ENCODE data around the gene CDK14.

Gene CDK14

DNA sequence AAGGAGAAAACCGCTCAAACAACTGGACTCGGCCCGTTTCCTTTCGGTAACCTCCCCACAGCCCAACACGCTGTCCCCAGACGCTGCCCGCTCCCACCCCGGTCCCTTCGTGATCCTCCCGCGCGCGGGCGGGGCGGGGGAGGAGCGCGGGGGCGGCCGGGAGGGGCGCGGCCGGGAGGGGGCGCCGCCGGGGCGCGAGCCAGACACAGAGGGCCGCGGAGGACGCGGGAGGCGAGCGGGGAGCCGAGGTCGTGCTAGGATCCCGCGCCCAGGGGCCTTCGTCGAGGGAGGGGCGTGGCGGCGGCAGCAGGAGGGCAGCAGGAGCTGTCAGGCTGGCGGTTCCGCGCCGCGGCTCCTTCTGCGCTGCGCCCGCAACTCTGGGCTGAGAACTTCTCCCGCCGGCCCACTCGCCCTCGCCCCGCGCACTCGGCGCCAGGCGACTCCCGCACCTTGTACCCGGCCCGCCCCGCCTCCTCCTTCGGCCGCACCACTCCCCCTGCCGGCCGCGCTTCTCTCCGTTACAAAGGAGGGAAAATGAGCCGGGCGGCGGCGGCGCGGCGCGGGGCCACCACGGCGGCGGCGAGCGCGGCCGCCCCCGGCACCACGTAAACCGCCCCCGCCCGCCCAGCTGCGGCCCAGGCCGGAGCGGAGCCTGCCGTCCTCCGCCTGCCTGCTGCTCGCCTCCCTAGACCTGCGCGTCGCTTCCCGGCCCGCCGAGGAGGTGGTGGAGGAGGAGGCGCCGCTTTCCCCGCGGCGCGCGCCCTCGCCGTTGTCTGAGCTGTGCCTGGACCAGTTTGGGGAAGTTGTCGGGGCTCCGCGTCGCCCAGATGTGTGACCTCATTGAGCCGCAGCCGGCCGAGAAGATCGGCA lies at the start of gene CDK14:
TSS of gene CDK14 (plus strand) at position 521 of the 870 bp plus-strand sequence. CDS start at position 828, 307 bp downstream.
- Histone ChIP-seq H3K4me3 (ENCODE audit: low read length) (peak within 1 kb of the TSS; percentile 93), H3K4me1 (ENCODE audit: control insufficient read depth, insufficient read depth, low read length) (no peaks in the 10 kb centered on the region), H3K9me3 (ENCODE audit: control insufficient read depth, insufficient read depth, low read length) (no peaks in the 10 kb centered on the region), H3K27me3 (ENCODE audit: control insufficient read depth, insufficient read depth, low read length) (no peaks in the 10 kb centered on the region), H3K36me3 (ENCODE audit: control insufficient read depth, insufficient read depth, low read length) (no peaks in the 10 kb centered on the region), H3K27ac (ENCODE audit: low read length) (no peak within 1 kb of the TSS)
- no peak for DNase-seq (ENCODE audit: low read depth, low spot score)
- WGBS (ENCODE audit: insufficient coverage, insufficient read length) = no CpG with 5 or more reads among the region's 118 CpGs

DNA sequence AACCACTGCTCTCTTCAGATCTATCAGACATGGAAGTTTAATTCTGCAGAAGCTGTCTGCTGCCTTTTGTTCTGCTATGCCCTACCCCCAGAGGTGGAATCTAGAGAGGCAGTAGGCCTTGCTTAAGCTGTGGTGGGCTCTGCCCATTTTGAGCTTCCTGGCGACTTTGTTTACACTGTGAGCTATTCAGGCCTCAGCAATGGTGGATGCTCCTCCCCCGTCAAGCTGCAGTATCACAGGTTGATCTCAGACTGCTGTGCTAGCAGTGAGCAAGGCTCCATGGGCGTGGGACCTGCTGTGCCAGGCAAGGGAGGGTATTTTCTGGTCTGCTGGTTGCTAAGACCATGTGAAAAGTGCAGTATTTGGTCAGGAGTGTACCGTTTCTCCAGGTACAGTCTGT lies 45.1 kb upstream of the CDK14 start:
- Histone ChIP-seq H3K4me1 (ENCODE audit: control insufficient read depth, insufficient read depth, low read length) (0 out of 2 replicates have a peak, but pooled peaks cover 1% of the 10 kb centered on the region), H3K27me3 (ENCODE audit: control insufficient read depth, insufficient read depth, low read length) (no peaks in the 10 kb centered on the region), H3K36me3 (ENCODE audit: control insufficient read depth, insufficient read depth, low read length) (no peaks in the 10 kb centered on the region), H3K9me3 (ENCODE audit: control insufficient read depth, insufficient read depth, low read length) (no peaks in the 10 kb centered on the region), H3K27ac (ENCODE audit: low read length) (no peak overlapping the region), H3K4me3 (ENCODE audit: low read length) (no peak overlapping the region)
- DNase-seq (ENCODE audit: low read depth, low spot score) = no peak
- no CpG with 5 or more reads among the region's 4 CpGs for WGBS (ENCODE audit: insufficient coverage, insufficient read length)

DNA sequence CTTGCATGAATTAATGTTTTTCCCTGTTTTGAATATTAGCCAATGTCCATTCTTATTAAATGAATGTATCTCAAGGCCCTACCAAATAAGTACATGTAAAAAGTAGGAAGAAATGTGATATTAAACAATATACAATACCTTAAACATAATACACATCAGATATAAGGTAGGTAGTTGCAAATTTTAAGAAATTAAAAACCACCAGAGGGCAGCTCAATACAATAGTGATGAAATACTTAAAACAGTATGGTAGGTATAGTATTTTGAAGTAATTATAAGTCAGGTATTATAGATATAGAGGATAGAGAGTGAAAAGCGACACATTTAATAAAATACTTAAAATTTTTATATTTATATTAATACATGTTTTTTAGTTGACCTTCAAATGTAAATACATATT lies 43.6 kb upstream of the CDK14 start:
- Histone ChIP-seq H3K27me3 (ENCODE audit: control insufficient read depth, insufficient read depth, low read length) (no peaks in the 10 kb centered on the region), H3K9me3 (ENCODE audit: control insufficient read depth, insufficient read depth, low read length) (no peaks in the 10 kb centered on the region), H3K4me3 (ENCODE audit: low read length) (no peak overlapping the region), H3K4me1 (ENCODE audit: control insufficient read depth, insufficient read depth, low read length) (0 out of 2 replicates have a peak, but pooled peaks cover 1% of the 10 kb centered on the region), H3K27ac (ENCODE audit: low read length) (no peak overlapping the region), H3K36me3 (ENCODE audit: control insufficient read depth, insufficient read depth, low read length) (no peaks in the 10 kb centered on the region)
- DNase-seq (ENCODE audit: low read depth, low spot score) = no peak
- WGBS (ENCODE audit: insufficient coverage, insufficient read length) = no CpG with 5 or more reads among the region's 1 CpG

DNA sequence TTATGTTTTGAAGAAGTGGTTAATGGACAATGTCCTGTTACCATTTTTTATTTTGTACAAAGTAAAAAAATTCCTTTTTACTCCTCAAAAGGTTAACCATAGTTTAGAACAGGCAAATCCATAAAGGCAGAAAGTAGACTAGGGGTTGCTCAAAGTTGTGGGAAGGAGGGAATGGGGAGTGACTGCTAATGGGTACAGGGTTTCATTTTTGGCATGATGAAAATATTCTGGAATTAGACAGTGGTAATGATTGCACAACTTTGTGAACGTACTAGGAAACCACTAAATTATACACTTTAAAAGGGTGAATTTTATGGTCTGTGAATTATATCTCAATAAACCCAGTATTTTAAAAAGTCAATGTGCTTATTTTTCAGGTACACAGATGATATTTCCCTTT lies 35.4 kb upstream of the CDK14 start:
- no peak for DNase-seq (ENCODE audit: low read depth, low spot score)
- H3K4me1 ChIP-seq (ENCODE audit: control insufficient read depth, insufficient read depth, low read length) = no peaks in the 10 kb centered on the region

DNA sequence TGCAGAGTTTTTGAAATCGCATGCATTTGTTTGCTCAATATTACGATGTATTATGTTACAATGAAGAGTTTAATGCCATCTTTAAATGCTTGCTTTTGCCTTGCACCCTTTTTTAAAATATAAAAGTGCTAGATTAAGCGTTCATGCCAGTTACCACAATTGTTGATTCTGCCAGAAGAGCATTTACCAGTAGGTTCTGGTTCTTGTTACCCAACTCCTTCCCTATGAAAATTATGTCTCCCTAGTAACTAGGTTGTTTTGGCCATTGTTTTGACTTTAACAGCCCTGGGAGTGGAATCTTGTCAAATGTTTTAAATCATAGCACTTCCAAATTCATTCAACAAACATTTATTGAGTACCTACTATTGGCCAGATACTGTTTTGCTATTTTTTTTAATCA lies 32.8 kb upstream of the CDK14 start:
- no peak for DNase-seq (ENCODE audit: low read depth, low spot score)
- Histone ChIP-seq H3K4me1 (ENCODE audit: control insufficient read depth, insufficient read depth, low read length) (no peaks in the 10 kb centered on the region), H3K9me3 (ENCODE audit: control insufficient read depth, insufficient read depth, low read length) (no peaks in the 10 kb centered on the region), H3K27ac (ENCODE audit: low read length) (no peak overlapping the region), H3K4me3 (ENCODE audit: low read length) (no peak overlapping the region), H3K36me3 (ENCODE audit: control insufficient read depth, insufficient read depth, low read length) (no peaks in the 10 kb centered on the region), H3K27me3 (ENCODE audit: control insufficient read depth, insufficient read depth, low read length) (no peaks in the 10 kb centered on the region)
- no CpG with 5 or more reads among the region's 3 CpGs for WGBS (ENCODE audit: insufficient coverage, insufficient read length)

More for the DNA sequence above, 35.4 kb upstream of the CDK14 start:
- Histone ChIP-seq H3K27me3 (ENCODE audit: control insufficient read depth, insufficient read depth, low read length) (no peaks in the 10 kb centered on the region), H3K9me3 (ENCODE audit: control insufficient read depth, insufficient read depth, low read length) (no peaks in the 10 kb centered on the region), H3K36me3 (ENCODE audit: control insufficient read depth, insufficient read depth, low read length) (no peaks in the 10 kb centered on the region), H3K27ac (ENCODE audit: low read length) (no peak overlapping the region), H3K4me3 (ENCODE audit: low read length) (no peak overlapping the region)
- WGBS (ENCODE audit: insufficient coverage, insufficient read length) = no CpG with 5 or more reads among the region's 1 CpG

DNA sequence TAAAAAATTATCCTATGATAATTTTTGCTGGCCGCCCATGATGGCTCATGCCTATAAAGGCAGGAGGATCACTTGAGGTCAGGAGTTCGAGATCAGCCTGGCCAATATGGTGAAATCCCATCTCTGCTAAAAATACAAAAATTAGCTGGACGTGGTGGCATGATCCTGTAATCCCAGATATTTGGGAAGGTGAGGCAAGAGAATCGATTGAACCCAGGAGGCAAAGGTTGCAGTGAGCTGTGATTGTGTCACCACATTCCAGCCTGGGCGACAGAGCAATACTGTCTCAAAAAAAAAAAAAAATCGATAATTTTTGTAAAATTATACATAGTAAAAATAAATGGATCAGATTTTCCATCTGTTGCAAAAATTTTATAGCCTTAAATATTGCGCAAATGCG lies 31.7 kb upstream of the CDK14 start:
- no peak overlapping the region for H3K27ac ChIP-seq (ENCODE audit: low read length)
- no peaks in the 10 kb centered on the region for H3K9me3 ChIP-seq (ENCODE audit: control insufficient read depth, insufficient read depth, low read length)
- WGBS (ENCODE audit: insufficient coverage, insufficient read length) = no CpG with 5 or more reads among the region's 8 CpGs
- DNase-seq (ENCODE audit: low read depth, low spot score) = no peak
- H3K4me1 ChIP-seq (ENCODE audit: control insufficient read depth, insufficient read depth, low read length) = no peaks in the 10 kb centered on the region
- H3K27me3 ChIP-seq (ENCODE audit: control insufficient read depth, insufficient read depth, low read length) = no peaks in the 10 kb centered on the region
- no peaks in the 10 kb centered on the region for H3K36me3 ChIP-seq (ENCODE audit: control insufficient read depth, insufficient read depth, low read length)
- H3K4me3 ChIP-seq (ENCODE audit: low read length) = no peak overlapping the region

DNA sequence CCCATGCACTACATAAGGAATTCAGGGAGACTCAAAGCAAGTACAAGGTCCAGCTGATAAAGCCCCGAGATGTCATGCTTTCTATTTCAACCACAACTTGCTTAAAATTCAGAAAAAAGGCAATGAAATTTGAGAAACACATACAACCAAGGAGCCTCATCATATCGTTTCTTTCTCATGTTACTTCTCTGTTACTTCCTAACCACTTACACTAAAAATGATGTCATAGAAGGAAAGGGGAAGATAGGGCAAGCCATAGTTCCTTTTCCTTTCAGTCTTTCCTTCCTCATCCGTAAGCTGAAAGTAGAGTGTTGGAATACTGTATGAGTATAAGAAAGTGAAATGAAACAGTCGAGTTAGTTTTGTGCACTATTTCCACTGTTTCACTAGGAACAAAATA lies 27.9 kb upstream of the CDK14 start:
- H3K9me3 ChIP-seq (ENCODE audit: control insufficient read depth, insufficient read depth, low read length) = no peaks in the 10 kb centered on the region
- WGBS (ENCODE audit: insufficient coverage, insufficient read length) = no CpG with 5 or more reads among the region's 4 CpGs
- no peak overlapping the region for H3K4me3 ChIP-seq (ENCODE audit: low read length)
- no peak for DNase-seq (ENCODE audit: low read depth, low spot score)
- no peak overlapping the region for H3K27ac ChIP-seq (ENCODE audit: low read length)
- no peaks in the 10 kb centered on the region for H3K36me3 ChIP-seq (ENCODE audit: control insufficient read depth, insufficient read depth, low read length)
- H3K4me1 ChIP-seq (ENCODE audit: control insufficient read depth, insufficient read depth, low read length) = no peaks in the 10 kb centered on the region
- H3K27me3 ChIP-seq (ENCODE audit: control insufficient read depth, insufficient read depth, low read length) = no peaks in the 10 kb centered on the region

DNA sequence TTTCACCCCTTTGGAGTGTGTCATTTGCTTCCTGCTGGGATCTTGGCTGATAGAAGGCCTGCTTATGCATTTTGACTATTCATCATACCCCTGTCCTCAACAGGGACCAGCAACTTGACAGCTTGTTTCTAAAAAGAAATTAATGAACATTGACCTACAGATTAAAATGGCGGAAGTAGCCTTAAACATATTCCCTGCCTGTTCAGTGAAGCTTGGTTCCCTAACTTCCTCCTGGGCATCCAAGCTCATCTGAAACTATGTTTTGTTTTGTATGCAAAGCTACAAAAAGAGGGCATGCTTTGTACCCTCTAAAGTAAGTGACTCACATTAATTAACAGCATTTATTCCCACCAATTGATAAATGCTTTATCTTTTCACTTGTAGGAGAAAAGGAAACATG lies 26.8 kb upstream of the CDK14 start:
- no peak overlapping the region for H3K4me3 ChIP-seq (ENCODE audit: low read length)
- no CpG with 5 or more reads among the region's 1 CpG for WGBS (ENCODE audit: insufficient coverage, insufficient read length)

DNA sequence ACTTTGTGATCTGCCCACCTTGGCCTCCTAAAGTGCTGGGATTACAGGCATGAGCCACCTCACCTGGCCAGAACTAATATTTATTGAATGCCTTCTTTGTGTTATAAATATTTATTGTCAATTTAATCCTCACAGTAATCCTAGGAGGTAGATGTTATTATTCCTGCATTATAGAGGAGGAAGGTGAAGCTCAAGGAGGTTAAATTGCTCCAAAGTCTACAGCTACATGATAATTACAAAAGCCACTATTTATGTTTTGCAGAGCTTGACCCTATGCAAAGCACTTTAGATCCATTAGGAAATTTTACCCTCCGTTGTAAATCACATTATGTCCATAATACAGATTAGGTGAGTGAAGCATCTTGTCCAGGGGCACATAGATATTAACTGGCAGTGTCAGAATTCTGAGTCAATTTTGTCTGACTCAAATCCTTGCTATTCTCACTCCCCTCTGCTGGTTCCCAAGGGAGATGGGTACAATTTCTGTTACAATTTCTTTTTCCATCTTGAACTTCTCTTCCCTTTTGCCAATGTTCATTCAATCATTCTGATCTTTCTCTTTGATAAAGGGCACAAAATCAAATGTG lies 25.7 kb upstream of the CDK14 start:
- no peak for DNase-seq (ENCODE audit: low read depth, low spot score)
- no peaks in the 10 kb centered on the region for H3K36me3 ChIP-seq (ENCODE audit: control insufficient read depth, insufficient read depth, low read length)
- H3K27me3 ChIP-seq (ENCODE audit: control insufficient read depth, insufficient read depth, low read length) = no peaks in the 10 kb centered on the region
- no peak overlapping the region for H3K27ac ChIP-seq (ENCODE audit: low read length)
- H3K4me3 ChIP-seq (ENCODE audit: low read length) = no peak overlapping the region
- no peaks in the 10 kb centered on the region for H3K9me3 ChIP-seq (ENCODE audit: control insufficient read depth, insufficient read depth, low read length)
- no CpG with 5 or more reads among the region's 1 CpG for WGBS (ENCODE audit: insufficient coverage, insufficient read length)
- H3K4me1 ChIP-seq (ENCODE audit: control insufficient read depth, insufficient read depth, low read length) = no peaks in the 10 kb centered on the region; the same call in 1 of the 2 replicates

More for the DNA sequence above, 26.8 kb upstream of the CDK14 start:
- DNase-seq (ENCODE audit: low read depth, low spot score) = no peak
- Histone ChIP-seq H3K27ac (ENCODE audit: low read length) (no peak overlapping the region), H3K9me3 (ENCODE audit: control insufficient read depth, insufficient read depth, low read length) (no peaks in the 10 kb centered on the region), H3K36me3 (ENCODE audit: control insufficient read depth, insufficient read depth, low read length) (no peaks in the 10 kb centered on the region), H3K27me3 (ENCODE audit: control insufficient read depth, insufficient read depth, low read length) (no peaks in the 10 kb centered on the region), H3K4me1 (ENCODE audit: control insufficient read depth, insufficient read depth, low read length) (no peaks in the 10 kb centered on the region; the same call in 1 of the 2 replicates)

DNA sequence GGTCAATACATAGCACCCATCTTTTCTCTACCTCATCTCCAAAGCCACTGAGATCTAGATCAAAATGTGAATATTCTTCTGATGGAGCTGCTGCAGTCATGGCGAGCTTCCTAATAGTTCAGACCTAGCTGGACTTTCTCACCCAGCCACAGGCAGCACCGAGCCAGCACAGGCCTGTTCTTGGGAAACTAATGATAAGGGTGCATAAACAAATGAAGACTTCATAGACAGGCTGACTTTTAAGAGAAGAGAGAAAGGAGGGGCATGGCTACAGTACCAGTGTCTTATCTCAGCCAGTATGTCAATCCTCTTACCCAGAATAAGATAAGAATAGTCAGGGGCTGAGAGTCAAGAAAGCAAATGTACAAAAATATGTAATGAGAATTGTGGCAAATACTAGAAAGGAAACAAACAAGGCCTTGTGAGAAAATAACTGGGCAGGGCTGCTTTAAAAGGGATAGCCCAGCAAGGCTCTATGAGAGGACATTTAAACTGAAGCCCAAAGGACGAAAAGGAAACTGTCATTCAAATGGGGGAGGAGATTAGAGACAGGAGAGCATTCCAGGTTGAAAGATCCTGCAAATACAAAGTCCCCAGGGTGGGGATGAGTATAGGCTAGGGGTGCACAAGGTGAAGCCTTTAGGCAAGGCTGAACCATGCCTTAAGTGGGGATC lies 21.8 kb upstream of the CDK14 start:
- no peak overlapping the region for H3K27ac ChIP-seq (ENCODE audit: low read length)
- no peaks in the 10 kb centered on the region for H3K27me3 ChIP-seq (ENCODE audit: control insufficient read depth, insufficient read depth, low read length)
- H3K4me1 ChIP-seq (ENCODE audit: control insufficient read depth, insufficient read depth, low read length) = no peaks in the 10 kb centered on the region; the same call in 1 of the 2 replicates
- no peaks in the 10 kb centered on the region for H3K9me3 ChIP-seq (ENCODE audit: control insufficient read depth, insufficient read depth, low read length)
- no peaks in the 10 kb centered on the region for H3K36me3 ChIP-seq (ENCODE audit: control insufficient read depth, insufficient read depth, low read length)
- WGBS (ENCODE audit: insufficient coverage, insufficient read length) = no CpG with 5 or more reads among the region's 3 CpGs
- DNase-seq (ENCODE audit: low read depth, low spot score) = no peak
- no peak overlapping the region for H3K4me3 ChIP-seq (ENCODE audit: low read length)

Data from iPS DF 6.9 (cell line).